GM12801 (cell line): ENCODE results near the gene PITX1.

Experiments
- CTCF ChIP-seq: IDR thresholded peaks from one replicate; pipeline ENCODE4 v1.5.1; 2011; ENCODE audit warnings: control low read depth; ENCODE audit not compliant: insufficient read length; ENCODE audit errors: extremely low read depth

The PITX1 gene

DNA sequence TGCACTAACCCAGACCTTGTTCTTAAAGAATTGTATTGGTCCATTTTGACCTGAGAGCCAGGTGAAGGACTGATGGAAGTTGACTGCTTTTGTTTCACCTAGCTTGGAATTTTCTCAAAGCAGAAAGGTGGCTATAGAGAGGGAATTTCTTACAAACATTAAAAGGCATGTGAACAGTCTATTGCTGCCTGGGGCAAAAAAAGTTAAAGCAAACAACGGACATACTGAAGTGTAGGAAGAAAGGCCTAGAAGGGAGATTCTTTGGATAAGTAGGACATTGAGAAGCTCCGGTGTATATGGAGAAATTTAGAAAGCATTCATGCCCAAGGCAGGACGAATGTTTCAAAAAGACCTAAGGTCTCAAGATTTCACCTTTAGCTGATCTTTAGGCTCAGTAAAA, 54.6 kb downstream of the PITX1 start:
- no peak for TF ChIP-seq CTCF
